Stimulated activated memory B cell treated with anti-CD40 and anti-IgM and Interleukin-4, amounts not matched to agents 10 μg/mL and 1 μg/mL and 100 μg/mL, for 72 hours (primary cell): Measurements from ENCODE around the gene CYP4V2.

ENCODE experiments used
- ATAC-seq: fragments of 150-1000 bp; cut with Tn5 transposase; 2 replicates; pipeline ENCODE4 v1.10.0; 2021
- H3K27ac Mint-ChIP-seq: one replicate; pipeline ENCODE4 v1.8.0; 2022; ENCODE audit warnings: mild to moderate bottlenecking, mixed read lengths
- H3K27me3 Mint-ChIP-seq: one replicate; pipeline ENCODE4 v1.8.0; 2022; ENCODE audit warnings: mixed read lengths
- H3K36me3 Mint-ChIP-seq: one replicate; pipeline ENCODE4 v1.8.0; 2022; ENCODE audit warnings: mixed read lengths
- H3K4me1 Mint-ChIP-seq: one replicate; pipeline ENCODE4 v1.8.0; 2022; ENCODE audit warnings: mixed read lengths
- H3K4me3 Mint-ChIP-seq: one replicate; pipeline ENCODE4 v1.8.0; 2022; ENCODE audit warnings: mild to moderate bottlenecking, moderate library complexity, mixed read lengths
- H3K9me3 Mint-ChIP-seq: one replicate; pipeline ENCODE4 v1.8.0; 2022; ENCODE audit warnings: mixed read lengths

The CYP4V2 gene

GRCh38 chr4:186202490-186203140 is 11.2 kb downstream of the CYP4V2 start:
- H3K9me3 Mint-ChIP-seq, result peaks cover 2% of the 10 kb centered on the region
- no peak overlapping the region for H3K4me3 Mint-ChIP-seq
- peaks cover 5% of the 10 kb centered on the region for H3K36me3 Mint-ChIP-seq
- H3K4me1 Mint-ChIP-seq, result peaks cover 7% of the 10 kb centered on the region
- no peaks in the 10 kb centered on the region for H3K27me3 Mint-ChIP-seq
- no peak for ATAC-seq
- no peak overlapping the region for H3K27ac Mint-ChIP-seq

- Mint-ChIP-seq H3K27me3 (no peaks in the 10 kb centered on the region), H3K4me3 (no peak overlapping the region), H3K36me3 (peaks cover 5% of the 10 kb centered on the region), H3K27ac (no peak overlapping the region), H3K9me3 (peaks cover 2% of the 10 kb centered on the region), H3K4me1 (peaks cover 7% of the 10 kb centered on the region)
- ATAC-seq, result no peak
Observed at GRCh38 chr4:186203406-186203805, 12.0 kb downstream of the CYP4V2 start.

- H3K4me3 Mint-ChIP-seq, result peak overlapping the region; percentile 53
- H3K4me1 Mint-ChIP-seq, result peaks cover 7% of the 10 kb centered on the region
- no peaks in the 10 kb centered on the region for H3K27me3 Mint-ChIP-seq
- no peak for ATAC-seq
- H3K9me3 Mint-ChIP-seq, result peaks cover 8% of the 10 kb centered on the region
- H3K27ac Mint-ChIP-seq, result no peak overlapping the region
- peaks cover 12% of the 10 kb centered on the region for H3K36me3 Mint-ChIP-seq
Observed at GRCh38 chr4:186204103-186204559, 12.8 kb downstream of the CYP4V2 start.

DNA sequence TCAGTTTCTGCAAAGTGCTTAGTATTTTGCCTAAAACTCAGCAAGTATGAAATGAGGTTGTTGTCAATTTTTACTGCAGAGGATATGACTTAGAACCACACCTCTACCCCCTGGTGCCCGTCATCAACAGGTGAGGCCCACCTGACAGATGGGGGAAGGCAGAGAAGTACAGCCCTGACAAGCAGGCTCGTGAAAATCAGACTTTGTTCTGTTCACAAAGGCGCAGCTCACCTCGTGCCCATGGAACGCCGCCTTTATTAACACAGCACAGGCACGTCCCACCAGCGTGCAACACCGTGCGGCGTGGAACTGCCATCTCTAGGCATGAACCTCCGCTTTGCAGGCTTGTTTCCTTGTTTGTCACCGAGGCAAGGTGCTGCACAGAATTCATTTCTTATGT is 13.3 kb downstream of the CYP4V2 start:
- no peaks in the 10 kb centered on the region for H3K27me3 Mint-ChIP-seq
- H3K4me3 Mint-ChIP-seq, result no peak overlapping the region
- H3K36me3 Mint-ChIP-seq, result peaks cover 18% of the 10 kb centered on the region
- no peak overlapping the region for H3K27ac Mint-ChIP-seq
- ATAC-seq, result no peak
- peaks cover 7% of the 10 kb centered on the region for H3K4me1 Mint-ChIP-seq
- peaks cover 11% of the 10 kb centered on the region for H3K9me3 Mint-ChIP-seq

- H3K9me3 Mint-ChIP-seq, result peaks cover 11% of the 10 kb centered on the region
- H3K27ac Mint-ChIP-seq, result no peak overlapping the region
- peaks cover 20% of the 10 kb centered on the region for H3K36me3 Mint-ChIP-seq
- no peaks in the 10 kb centered on the region for H3K27me3 Mint-ChIP-seq
- H3K4me1 Mint-ChIP-seq, result peaks cover 7% of the 10 kb centered on the region
- H3K4me3 Mint-ChIP-seq, result no peak overlapping the region
- no peak for ATAC-seq
Observed at GRCh38 chr4:186205156-186205555, 13.8 kb downstream of the CYP4V2 start.

DNA sequence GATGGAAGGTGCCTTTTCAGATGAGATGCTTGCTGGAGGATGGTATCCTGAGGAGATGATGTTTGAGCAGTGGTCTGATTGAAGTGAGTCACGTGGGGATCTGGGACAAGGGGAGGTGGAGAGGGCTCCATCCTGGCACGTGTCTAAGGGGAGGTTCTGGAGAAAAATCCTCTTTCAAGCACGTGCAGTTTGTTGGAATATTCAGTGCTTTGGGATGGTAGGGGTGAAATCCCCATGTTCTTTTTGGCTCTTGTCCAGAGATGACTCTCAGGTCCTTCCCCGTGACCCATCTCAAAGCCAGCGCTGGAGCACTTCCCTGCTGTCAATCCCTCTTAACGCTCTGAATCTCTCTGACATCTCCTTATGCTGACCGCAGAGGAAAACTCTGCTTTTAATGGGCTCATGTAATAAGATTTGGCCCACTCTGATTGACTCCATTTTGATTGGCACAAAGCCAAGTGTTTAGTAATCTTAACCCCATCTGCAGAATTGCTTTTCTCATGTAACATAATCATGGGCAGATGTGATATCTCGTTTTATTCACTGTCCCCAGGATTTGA is 25.2 kb downstream of the CYP4V2 start:
- ATAC-seq, result no peak
- H3K4me3 Mint-ChIP-seq, result no peak overlapping the region
- no peak overlapping the region for H3K27ac Mint-ChIP-seq
- no peaks in the 10 kb centered on the region for H3K4me1 Mint-ChIP-seq
- peaks cover 9% of the 10 kb centered on the region for H3K36me3 Mint-ChIP-seq
- peaks cover 7% of the 10 kb centered on the region for H3K27me3 Mint-ChIP-seq
- peaks cover 4% of the 10 kb centered on the region for H3K9me3 Mint-ChIP-seq

DNA sequence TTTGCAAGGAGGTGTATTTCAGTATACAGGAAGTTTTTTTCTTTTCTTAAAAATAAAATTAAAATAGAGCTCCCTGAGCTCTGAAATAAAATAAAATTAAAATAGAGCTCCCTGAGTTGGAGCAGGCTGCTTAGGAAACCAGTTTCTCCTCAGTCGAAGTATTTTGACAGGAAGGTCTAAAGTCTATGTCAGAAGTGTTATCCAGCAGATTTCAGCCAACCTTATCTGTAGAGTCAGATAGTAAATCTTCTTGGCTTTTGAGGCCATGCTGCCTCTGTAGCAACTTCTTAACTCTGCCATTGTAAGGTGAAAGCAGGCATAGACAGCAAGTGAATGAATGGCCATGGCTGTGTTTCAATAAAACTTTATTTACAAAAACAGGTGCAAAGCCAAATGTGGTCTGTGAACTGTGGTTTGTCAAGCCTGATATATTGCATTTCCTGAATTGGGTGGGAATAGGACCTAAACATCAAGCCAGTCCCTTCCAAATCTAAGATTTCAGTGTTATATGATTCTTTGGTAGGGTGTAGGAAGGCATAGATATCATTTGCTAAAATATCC is 26.4 kb downstream of the CYP4V2 start:
- H3K36me3 Mint-ChIP-seq, result peaks cover 1% of the 10 kb centered on the region
- H3K4me3 Mint-ChIP-seq, result no peak overlapping the region
- H3K27ac Mint-ChIP-seq, result no peak overlapping the region
- ATAC-seq, result no peak
- H3K4me1 Mint-ChIP-seq, result no peaks in the 10 kb centered on the region
- peaks cover 11% of the 10 kb centered on the region for H3K27me3 Mint-ChIP-seq
- peaks cover 7% of the 10 kb centered on the region for H3K9me3 Mint-ChIP-seq

DNA sequence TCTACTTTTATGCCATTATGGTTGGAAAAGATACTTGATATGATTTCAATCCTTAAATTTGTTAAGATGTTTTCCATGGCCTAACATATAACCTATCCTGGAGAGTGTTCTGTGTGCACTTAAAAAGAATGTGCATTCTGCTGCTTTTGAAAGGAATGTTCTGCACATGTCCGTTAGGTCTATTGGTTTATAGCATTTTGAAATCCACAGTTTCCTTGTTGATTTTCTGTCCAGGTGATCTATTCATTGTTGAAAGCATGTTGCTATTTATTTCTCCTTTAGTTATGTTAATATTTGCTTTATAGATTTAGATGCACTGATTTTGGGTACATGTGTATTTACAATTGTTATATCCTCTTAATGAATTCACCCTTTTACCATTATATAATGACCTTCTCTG is 30.3 kb downstream of the CYP4V2 start:
- no peak overlapping the region for H3K27ac Mint-ChIP-seq

DNA sequence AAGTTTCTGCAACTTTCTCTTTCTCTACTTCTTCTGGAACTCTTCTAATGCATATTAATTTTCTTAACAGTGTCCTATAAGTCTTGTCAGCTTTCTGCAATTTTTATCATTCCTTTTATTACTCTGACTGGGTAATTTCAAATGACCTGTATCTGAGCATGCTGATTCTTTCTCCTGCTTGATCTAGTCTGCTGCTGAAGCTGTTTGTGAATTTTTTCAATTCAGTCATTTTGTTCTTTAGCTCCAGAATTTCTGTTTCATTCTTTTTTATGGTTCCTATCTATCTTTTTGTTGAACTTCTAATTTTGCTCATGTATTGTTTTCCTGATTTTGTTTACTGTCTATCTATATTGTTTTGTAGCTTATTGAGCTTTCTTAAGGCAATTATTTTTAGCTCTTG is 34.5 kb downstream of the CYP4V2 start:
- no peak overlapping the region for H3K27ac Mint-ChIP-seq
- no peaks in the 10 kb centered on the region for H3K4me1 Mint-ChIP-seq
- no peak for ATAC-seq
- no peak overlapping the region for H3K4me3 Mint-ChIP-seq
- peaks cover 24% of the 10 kb centered on the region for H3K36me3 Mint-ChIP-seq
- H3K27me3 Mint-ChIP-seq, result peaks cover 11% of the 10 kb centered on the region
- peaks cover 29% of the 10 kb centered on the region for H3K9me3 Mint-ChIP-seq

More for the DNA sequence above, 30.3 kb downstream of the CYP4V2 start:
- Mint-ChIP-seq H3K4me1 (no peaks in the 10 kb centered on the region), H3K9me3 (peaks cover 25% of the 10 kb centered on the region), H3K36me3 (peaks cover 24% of the 10 kb centered on the region), H3K27me3 (peaks cover 11% of the 10 kb centered on the region), H3K4me3 (no peak overlapping the region)
- no peak for ATAC-seq

DNA sequence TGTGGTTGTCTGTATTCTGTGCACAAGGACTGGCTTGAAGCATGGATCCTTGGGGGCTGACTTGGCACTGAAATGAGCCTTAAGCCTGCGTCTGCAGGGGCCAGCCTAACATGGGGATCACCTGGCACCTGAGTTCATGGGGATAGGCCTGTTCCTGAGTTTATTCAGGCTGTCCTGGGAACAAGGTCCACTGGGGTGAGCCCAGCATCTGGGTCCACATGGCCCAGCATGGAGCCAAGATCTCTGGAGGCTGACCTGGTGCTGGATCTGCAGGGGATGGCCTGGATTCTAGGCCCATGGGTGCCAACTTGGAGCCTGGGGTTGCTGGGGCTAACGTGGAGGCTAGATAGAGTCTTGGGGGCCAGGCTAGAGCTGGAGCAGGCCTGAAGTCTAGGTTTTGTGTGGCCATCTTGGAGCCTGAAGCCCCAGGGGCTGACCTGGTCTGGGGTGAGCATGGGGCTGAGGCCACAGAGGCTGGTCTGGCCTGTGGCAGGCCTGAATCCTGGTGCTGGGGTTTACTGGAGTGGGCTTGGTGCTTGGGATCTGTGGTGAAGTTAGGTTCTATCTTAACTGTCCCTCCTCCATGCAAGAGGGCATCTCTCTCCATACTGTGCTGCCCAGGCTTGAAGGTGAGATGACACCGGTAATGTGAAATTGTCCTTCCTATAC is 35.3 kb downstream of the CYP4V2 start:
- peaks cover 3% of the 10 kb centered on the region for H3K27me3 Mint-ChIP-seq
- peaks cover 24% of the 10 kb centered on the region for H3K9me3 Mint-ChIP-seq
- ATAC-seq, result no peak
- H3K4me1 Mint-ChIP-seq, result no peaks in the 10 kb centered on the region
- no peak overlapping the region for H3K27ac Mint-ChIP-seq
- no peak overlapping the region for H3K4me3 Mint-ChIP-seq
- peaks cover 24% of the 10 kb centered on the region for H3K36me3 Mint-ChIP-seq

GRCh38 chr4:186227221-186227620 is 35.9 kb downstream of the CYP4V2 start, which contains the start of gene KLKB1:
KLKB1 (plus strand) TSS chr4:186227507; CDS start chr4:186228196, 689 bp downstream.
- Mint-ChIP-seq H3K36me3 (peaks cover 24% of the 10 kb centered on the region), H3K4me3 (no peak within 1 kb of the TSS), H3K4me1 (no peaks in the 10 kb centered on the region), H3K27me3 (no peaks in the 10 kb centered on the region), H3K9me3 (peaks cover 22% of the 10 kb centered on the region), H3K27ac (no peak within 1 kb of the TSS)
- ATAC-seq, result no peak

DNA sequence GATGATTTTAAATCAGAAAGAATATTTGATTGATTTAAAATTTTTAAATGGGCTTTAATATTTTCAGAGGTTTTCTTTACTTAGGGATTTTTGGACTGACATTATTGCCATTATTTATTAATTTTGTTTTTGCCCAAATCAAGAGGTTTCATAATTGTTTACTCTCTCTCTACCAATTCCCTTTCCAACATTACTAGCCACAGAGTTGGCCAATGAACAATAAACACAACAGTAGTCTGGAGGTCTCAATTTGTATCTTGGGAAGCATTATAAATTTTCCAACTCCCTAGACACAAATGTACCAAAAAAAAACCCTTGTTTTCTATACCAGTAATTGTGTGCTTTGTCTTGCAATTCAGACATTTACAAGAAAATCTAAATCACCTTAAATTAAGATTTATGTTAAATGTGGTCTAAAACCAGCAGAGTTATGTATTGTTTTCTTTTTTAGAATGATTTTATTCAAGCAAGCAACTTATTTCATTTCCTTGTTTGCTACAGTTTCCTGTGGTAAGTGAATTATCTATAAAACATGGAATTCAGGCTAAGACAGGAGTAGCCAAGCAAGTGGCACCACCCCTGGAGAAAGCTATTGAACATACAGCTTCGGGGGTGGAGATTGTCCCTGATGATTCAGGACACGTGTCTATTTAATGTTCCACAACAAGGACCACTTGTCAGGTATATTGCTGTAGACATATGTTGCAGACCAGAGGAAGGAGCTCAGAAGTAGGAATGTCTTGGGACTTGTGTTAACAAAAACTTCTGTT is 36.6 kb downstream of the CYP4V2 start:
- peaks cover 22% of the 10 kb centered on the region for H3K36me3 Mint-ChIP-seq
- no peaks in the 10 kb centered on the region for H3K4me1 Mint-ChIP-seq

GRCh38 chr4:186228514-186228894 is 37.1 kb downstream of the CYP4V2 start:
- Mint-ChIP-seq H3K27ac (no peak overlapping the region), H3K9me3 (peaks cover 17% of the 10 kb centered on the region), H3K36me3 (peaks cover 16% of the 10 kb centered on the region), H3K4me1 (no peaks in the 10 kb centered on the region), H3K4me3 (no peak overlapping the region), H3K27me3 (no peaks in the 10 kb centered on the region)
- ATAC-seq, result no peak

More for the DNA sequence above, 36.6 kb downstream of the CYP4V2 start:
- no peak for ATAC-seq
- H3K27me3 Mint-ChIP-seq, result no peaks in the 10 kb centered on the region
- H3K4me3 Mint-ChIP-seq, result no peak overlapping the region
- peaks cover 20% of the 10 kb centered on the region for H3K9me3 Mint-ChIP-seq
- no peak overlapping the region for H3K27ac Mint-ChIP-seq

DNA sequence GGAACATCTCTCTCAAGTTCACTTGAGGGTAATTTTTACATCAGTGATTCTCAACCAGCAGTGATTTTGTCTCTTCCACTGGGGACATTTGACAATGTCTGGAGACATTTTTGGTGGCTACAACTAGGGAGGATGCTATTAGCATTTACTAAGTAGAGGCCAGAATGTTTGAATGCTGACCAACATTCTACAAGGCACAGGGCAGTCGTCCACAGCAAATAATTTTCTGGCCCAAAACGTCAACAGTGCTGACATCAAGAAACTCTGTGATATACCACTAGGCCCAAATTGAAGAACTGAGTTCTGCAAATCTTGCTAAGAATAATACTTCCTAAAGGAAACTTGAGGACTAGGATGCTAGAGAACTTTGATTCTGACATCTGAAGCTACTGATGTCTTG is 43.0 kb downstream of the CYP4V2 start:
- Mint-ChIP-seq H3K36me3 (no peaks in the 10 kb centered on the region), H3K4me3 (no peak overlapping the region), H3K9me3 (no peaks in the 10 kb centered on the region)

DNA sequence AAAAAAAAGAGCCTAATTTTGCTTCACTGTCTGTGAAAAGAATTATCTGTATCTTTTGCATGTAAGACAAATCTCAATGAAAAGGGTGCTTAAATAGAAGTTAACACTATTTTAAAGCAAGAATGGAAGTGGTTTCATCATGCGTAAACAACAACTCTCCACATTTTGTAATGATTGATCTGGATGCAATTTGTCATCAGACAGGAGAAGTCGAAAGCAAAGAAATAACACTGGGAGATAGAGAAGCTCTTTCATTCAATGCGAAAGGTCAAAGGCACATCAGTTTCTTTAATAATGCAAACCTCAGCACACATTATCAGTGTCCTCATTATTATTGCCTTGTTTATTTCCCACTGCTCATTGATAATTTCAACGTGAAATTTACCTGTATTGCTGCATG is 44.8 kb downstream of the CYP4V2 start:
- Mint-ChIP-seq H3K4me1 (no peaks in the 10 kb centered on the region), H3K27ac (no peak overlapping the region), H3K36me3 (no peaks in the 10 kb centered on the region), H3K27me3 (no peaks in the 10 kb centered on the region), H3K4me3 (no peak overlapping the region), H3K9me3 (no peaks in the 10 kb centered on the region)
- no peak for ATAC-seq

More for the DNA sequence above, 43.0 kb downstream of the CYP4V2 start:
- H3K27me3 Mint-ChIP-seq, result no peaks in the 10 kb centered on the region
- no peak overlapping the region for H3K27ac Mint-ChIP-seq
- no peaks in the 10 kb centered on the region for H3K4me1 Mint-ChIP-seq
- ATAC-seq, result no peak
